Measurements from ENCODE around the gene MINDY3.
"Not testable (repeated sequence)": the region's sequence is repeated elsewhere in the genome, so short reads cannot be mapped to it uniquely, and the experiment has no call there.

The MINDY3 gene

GRCh38 chr10:15764892-15765454, 95.3 kb downstream of the MINDY3 start:
- no peak for DNase-seq

- DNase-seq: no peak
Observed at GRCh38 chr10:15763006-15763405, 97.3 kb downstream of the MINDY3 start.

GRCh38 chr10:15762239-15762638, 98.1 kb downstream of the MINDY3 start:
- DNase-seq: not testable (repeated sequence)

GRCh38 chr10:15761224-15761623, 99.1 kb downstream of the MINDY3 start:
- DNase-seq: not testable (repeated sequence)

- DNase-seq: no peak
Observed at GRCh38 chr10:15760681-15761080, 99.6 kb downstream of the MINDY3 start.

GRCh38 chr10:15759265-15759664, 101.0 kb downstream of the MINDY3 start:
- DNase-seq: no peak

GRCh38 chr10:15758618-15759017, 101.7 kb downstream of the MINDY3 start:
- DNase-seq: no peak

GRCh38 chr10:15754937-15755336, 105.4 kb downstream of the MINDY3 start:
- no peak for DNase-seq

- no peak for DNase-seq
Observed at GRCh38 chr10:15751046-15751445, 109.3 kb downstream of the MINDY3 start.

GRCh38 chr10:15748126-15748525, 112.2 kb downstream of the MINDY3 start:
- DNase-seq: no peak

GRCh38 chr10:15747632-15748031, 112.7 kb downstream of the MINDY3 start:
- no peak for DNase-seq

GRCh38 chr10:15745751-15746150, 114.6 kb downstream of the MINDY3 start:
- no peak for DNase-seq

- DNase-seq: peak; percentile 53
Observed at GRCh38 chr10:15744217-15744865, 116.0 kb downstream of the MINDY3 start.

GRCh38 chr10:15743443-15743842, 116.9 kb downstream of the MINDY3 start:
- DNase-seq: no peak

GRCh38 chr10:15742836-15743235, 117.5 kb downstream of the MINDY3 start:
- DNase-seq: no peak

GRCh38 chr10:15742102-15742501, 118.2 kb downstream of the MINDY3 start:
- no peak for DNase-seq

GRCh38 chr10:15741581-15741980, 118.7 kb downstream of the MINDY3 start:
- DNase-seq: no peak

GRCh38 chr10:15740261-15740660, 120.0 kb downstream of the MINDY3 start:
- no peak for DNase-seq

- no peak for DNase-seq
Observed at GRCh38 chr10:15739254-15739970, 120.9 kb downstream of the MINDY3 start.

- no peak for DNase-seq
Observed at GRCh38 chr10:15738270-15738925, 121.9 kb downstream of the MINDY3 start.

- no peak for DNase-seq
Observed at GRCh38 chr10:15737656-15738055, 122.7 kb downstream of the MINDY3 start.

GRCh38 chr10:15735763-15736162, 124.5 kb downstream of the MINDY3 start:
- no peak for DNase-seq

- DNase-seq: no peak
Observed at GRCh38 chr10:15730341-15730740, 130.0 kb downstream of the MINDY3 start.

GRCh38 chr10:15729890-15730289, 130.4 kb downstream of the MINDY3 start:
- DNase-seq: no peak
